Stomach (tissue), 9 donors: ENCODE measurements around the gene AFF1. TPM values are rescaled to one million over a fixed set of nuclear protein-coding genes. Genes with fewer than 3 reads are reported as not detected.

ENCODE experiments used
- DNase-seq, 2 donors: peaks; one replicate each; pipeline versions ENCODE4 v3.0.0 to v3.0.0-alpha.2; 2013 to 2019
- H3K27ac ChIP-seq, 5 donors: fragments of 200-600 bp in 4 of 5; sonication (generic) in 4 of 5; one replicate each; pipeline ENCODE4 v1.5.1; 2013 to 2019; ENCODE audit warnings: mild to moderate bottlenecking in 1 of 5, moderate library complexity in 1 of 5
- H3K27me3 ChIP-seq, 3 donors: fragments of 200-600 bp; sonication (generic); one replicate each; pipeline ENCODE4 v1.5.1; 2017 to 2019; ENCODE audit warnings: mixed run types in 1 of 3
- H3K36me3 ChIP-seq, 4 donors: fragments of 200-600 bp; sonication (generic); 1 replicate in 3 of 4; 2 replicates in 1 of 4; pipeline ENCODE4 v1.5.1; 2016 to 2019
- H3K4me1 ChIP-seq, 4 donors: fragments of 200-600 bp; sonication (generic); one replicate each; pipeline ENCODE4 v1.5.1; 2016 to 2019
- H3K4me3 ChIP-seq, 4 donors: fragments of 200-600 bp; sonication (generic) in 3 of 4; one replicate each; pipeline ENCODE4 v1.5.1; 2016 to 2019; ENCODE audit warnings: mild to moderate bottlenecking in 1 of 4
- H3K9me3 ChIP-seq, 4 donors: fragments of 200-600 bp; sonication (generic); one replicate each; pipeline ENCODE4 v1.5.1; 2016 to 2019
- CTCF ChIP-seq, 7 experiments: fragments of 450-650 bp in 4 of 7; fragments of 200-600 bp in 3 of 7; sonication (generic) in 3 of 7; IDR thresholded peaks; one replicate each; pipeline ENCODE4 v1.5.1; 2016 to 2019; ENCODE audit warnings: antibody characterized with exemption in 7 of 7, control low read depth in 2 of 7, mild to moderate bottlenecking in 1 of 7
- EP300 ChIP-seq: sonication (generic); formaldehyde crosslinking; IDR thresholded peaks from one replicate; pipeline ENCODE4 v1.6.1; 2017; ENCODE audit warnings: antibody characterized with exemption
- POLR2A ChIP-seq, 4 donors: fragments of 450-650 bp; IDR thresholded peaks; one replicate each; pipeline ENCODE4 v1.6.1; 2016; ENCODE audit warnings: antibody characterized with exemption in 4 of 4, control low read depth in 2 of 4, mild to moderate bottlenecking in 1 of 4, moderate library complexity in 1 of 4
- POLR2AphosphoS5 ChIP-seq, 3 donors: sonication (generic); formaldehyde crosslinking; IDR thresholded peaks; one replicate each; pipeline ENCODE4 v1.6.1; 2016; ENCODE audit warnings: antibody characterized with exemption in 3 of 3
- WGBS, 5 donors: extraction: QIAGEN DNeasy Blood & Tissue Kit in 3 of 5; methylation state at CpG; one replicate each; pipeline versions ENCODE4 v1.1.5 to v1.1.7; 2013 to 2018; 5-methylcytosine and 5-hydroxymethylcytosine counted together
- intact Hi-C: fragments of 100-400 bp; cut with DNase I; formaldehyde crosslinking; loops from one replicate; pipeline ENCODE4 v1.15.1; 2023; ENCODE audit warnings: low total_unique reads
- polyA plus RNA-seq, 3 donors: library from polyadenylated mRNA; stranded (reverse); fragments of 200-250 nt; gene quantifications; one replicate each; pipeline ENCODE4 v1.2.3, GENCODE V29; 2013
- total RNA-seq, 5 donors: library from RNA; depleted of rRNA; stranded (reverse); fragments of >200 nt; gene quantifications; one replicate each; pipeline versions ENCODE4 v1.1.0 to v1.2.3, GENCODE V29; 2014 to 2016
- donor health status: healthy with polysubstance abuse.
- donor health status: Bipolar disorder and iron deficiency.
- donor health status: healthy.

AFF1 gene
- total and polyA plus RNA-seq, 8 donors: 6.9 to 177 (median 59.1) TPM

DNA sequence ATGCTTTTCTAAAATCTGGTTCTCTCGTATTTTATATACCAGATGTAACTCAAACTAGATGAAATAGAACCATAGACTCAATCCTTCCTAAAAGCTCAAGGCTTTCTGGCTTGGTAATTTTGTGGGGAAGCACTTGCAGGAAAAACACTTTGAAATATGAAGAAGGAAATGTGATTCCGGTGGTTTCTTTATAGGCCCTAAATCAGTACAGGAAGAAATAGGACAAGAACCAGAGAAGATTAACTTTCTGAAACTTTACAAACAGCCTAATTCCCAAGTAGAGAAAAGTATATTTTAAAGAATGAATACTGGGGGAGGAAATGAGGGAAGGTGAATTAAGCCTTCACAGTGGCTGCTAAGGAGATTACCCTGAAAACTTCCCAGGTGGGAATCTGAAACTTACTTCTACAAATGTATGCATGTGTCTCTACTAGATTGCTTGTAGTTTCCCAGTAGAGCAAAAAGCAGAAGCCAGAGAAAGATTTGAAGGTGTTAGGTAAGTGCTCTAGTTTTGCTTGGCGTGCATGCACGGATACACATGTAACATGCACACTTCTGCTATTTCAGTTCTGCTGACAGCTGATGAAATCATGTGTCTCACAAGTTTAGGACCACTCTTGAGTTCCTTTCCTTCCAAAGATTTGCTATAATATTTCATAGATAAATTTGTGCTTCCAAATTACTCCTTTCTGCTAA is 92.1 kb downstream of the AFF1 start:
- WGBS, 5 donors: 63 to 86% (median 75%) methylated on average over 4 of the region's 4 CpGs
- intact Hi-C loops: no loop called here
- no peak for DNase-seq
- Histone ChIP-seq H3K27me3 (no peaks in the 10 kb centered on the region), H3K4me3 (no peak overlapping the region), H3K9me3 (no peaks in the 10 kb centered on the region), H3K36me3 (no peaks in the 10 kb centered on the region), H3K4me1 (peaks cover 55 to 90% (median 75%) of the 10 kb centered on the region in 4 donors), H3K27ac (peak overlapping the region in 2 of 5 donors; percentile 50 to 62)
- TF ChIP-seq POLR2A (IDR thresholded peaks at IDR 0.05): no peak
- no peak for TF ChIP-seq CTCF (IDR thresholded peaks at IDR 0.05)
- TF ChIP-seq POLR2AphosphoS5 (IDR thresholded peaks at IDR 0.05): no peak
- TF ChIP-seq EP300: no peak

DNA sequence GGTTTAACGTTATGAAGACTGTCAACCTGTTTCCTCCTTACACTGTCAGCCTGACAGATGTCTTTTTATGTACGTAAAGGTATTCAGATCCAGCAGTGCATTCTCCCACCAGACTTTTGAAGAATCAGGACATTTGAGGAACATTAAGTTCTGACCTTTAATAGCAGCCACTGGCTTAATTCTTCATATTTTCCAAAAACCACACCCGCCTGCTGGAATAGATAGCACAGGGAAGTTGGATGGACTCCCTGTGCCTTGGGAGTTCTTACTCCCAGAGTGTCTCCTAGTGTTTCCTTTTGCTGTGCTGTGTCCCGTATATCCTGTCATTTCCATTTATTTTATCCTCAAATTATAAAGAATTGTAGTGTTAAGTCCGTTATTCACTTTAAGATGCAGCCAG is 94.5 kb downstream of the AFF1 start:
- Histone ChIP-seq H3K4me3 (no peak overlapping the region), H3K27me3 (no peaks in the 10 kb centered on the region), H3K36me3 (no peaks in the 10 kb centered on the region), H3K9me3 (no peaks in the 10 kb centered on the region), H3K27ac (peak overlapping the region; percentile 9 to 82 (median 61)), H3K4me1 (peaks cover 67 to 98% (median 84%) of the 10 kb centered on the region in 4 donors)
- peak in 2 of 3 donors; percentile 20 to 29 for TF ChIP-seq POLR2AphosphoS5 (IDR thresholded peaks at IDR 0.05)
- TF ChIP-seq CTCF (IDR thresholded peaks at IDR 0.05): no peak
- intact Hi-C loops: no loop called here
- no peak for DNase-seq
- WGBS, 5 donors: 51 to 62% (median 60%) methylated on average over 5 of the region's 5 CpGs

GRCh38 chr4:87030124-87030523 is 95.3 kb downstream of the AFF1 start:
- no peaks in the 10 kb centered on the region for H3K9me3 ChIP-seq
- intact Hi-C loops: no loop called here
- WGBS, 5 donors: 82 to 89% (median 86%) methylated on average over 4 of the region's 4 CpGs
- H3K27ac ChIP-seq: peak overlapping the region in 4 of 5 donors; percentile 60 to 82 (median 66)
- H3K4me1 ChIP-seq: peaks cover 59 to 98% (median 84%) of the 10 kb centered on the region in 4 donors
- TF ChIP-seq POLR2AphosphoS5 (IDR thresholded peaks at IDR 0.05): peak in 1 of 3 donors; percentile 19
- TF ChIP-seq EP300: no peak
- no peaks in the 10 kb centered on the region for H3K27me3 ChIP-seq
- no peak for DNase-seq
- no peak overlapping the region for H3K4me3 ChIP-seq
- no peaks in the 10 kb centered on the region for H3K36me3 ChIP-seq

- no peaks in the 10 kb centered on the region for H3K27me3 ChIP-seq
- no peak overlapping the region for H3K4me3 ChIP-seq
- H3K9me3 ChIP-seq: no peaks in the 10 kb centered on the region
- H3K27ac ChIP-seq: peak overlapping the region; percentile 60 to 82 (median 63)
- intact Hi-C loops: no loop called here
- TF ChIP-seq CTCF (IDR thresholded peaks at IDR 0.05) (no peak), POLR2AphosphoS5 (IDR thresholded peaks at IDR 0.05) (no peak), POLR2A (IDR thresholded peaks at IDR 0.05) (no peak), EP300 (no peak)
- 62 to 69% (median 68%) methylated on average over 13 of the region's 13 CpGs for WGBS, 5 donors
- peaks cover 52 to 98% (median 84%) of the 10 kb centered on the region in 4 donors for H3K4me1 ChIP-seq
- DNase-seq: peak in 1 of 2 donors; percentile 67
- H3K36me3 ChIP-seq: no peaks in the 10 kb centered on the region
Observed at GRCh38 chr4:87030755-87031441, 96.1 kb downstream of the AFF1 start.
